HepG2 (cell line): Measurements from ENCODE around the gene ERFL. TPM values are rescaled to one million over a fixed set of nuclear protein-coding genes. Genes with fewer than 3 reads are reported as not detected.

Experiments used
- AGO1 ChIP-seq: fragments of 200-400 bp; formaldehyde crosslinking; IDR thresholded peaks from 2 replicates; pipeline ENCODE4 v1.6.1; 2017; ENCODE audit warnings: mild to moderate bottlenecking, low read depth, low read length, moderate library complexity; ENCODE audit not compliant: poor library complexity, severe bottlenecking
- FOXP1 ChIP-seq, 2 experiments: fragments of 450-650 bp in 1 of 2; IDR thresholded peaks; 2 replicates each; pipeline ENCODE4 v1.6.1; 2017 to 2018; ENCODE audit warnings: antibody characterized with exemption in 1 of 2
- MTF1 ChIP-seq: sonication (generic); formaldehyde crosslinking; IDR thresholded peaks from 2 replicates; pipeline ENCODE4 v1.5.0; 2020; ENCODE audit warnings: missing genetic modification reagents
- NFYC ChIP-seq: IDR thresholded peaks from 2 replicates; pipeline ENCODE4 v1.6.1; 2016; ENCODE audit warnings: missing genetic modification reagents, missing compliant biosample characterization
- SMYD3 ChIP-seq: sonication (generic); formaldehyde crosslinking; IDR thresholded peaks from 2 replicates; pipeline ENCODE4 v1.8.1; 2023; ENCODE audit warnings: mild to moderate bottlenecking, missing genetic modification reagents
- SP5 ChIP-seq: IDR thresholded peaks from 2 replicates; pipeline ENCODE4 v1.6.1; 2016; ENCODE audit warnings: low read depth, borderline replicate concordance
- SRSF4 ChIP-seq: fragments of 200-400 bp; formaldehyde crosslinking; IDR thresholded peaks from one replicate; pipeline ENCODE4 v1.6.1; 2018; ENCODE audit warnings: mild to moderate bottlenecking, low read depth, low read length, moderate library complexity; ENCODE audit not compliant: poor library complexity, severe bottlenecking
- TBX2 ChIP-seq: sonication (generic); formaldehyde crosslinking; IDR thresholded peaks from 2 replicates; pipeline ENCODE4 v1.5.0; 2020; ENCODE audit warnings: missing genetic modification reagents, mild to moderate bottlenecking, borderline replicate concordance
- ZNF138 ChIP-seq: sonication (generic); formaldehyde crosslinking; IDR thresholded peaks from 2 replicates; pipeline ENCODE4 v1.5.0; 2020; ENCODE audit warnings: mild to moderate bottlenecking, low read depth, missing genetic modification reagents
- ZNF703 ChIP-seq: sonication (generic); formaldehyde crosslinking; IDR thresholded peaks from 2 replicates; pipeline ENCODE4 v1.5.1; 2020; ENCODE audit warnings: missing genetic modification reagents, mild to moderate bottlenecking, moderate library complexity, borderline replicate concordance
- ZNF737 ChIP-seq: sonication (generic); formaldehyde crosslinking; IDR thresholded peaks from 2 replicates; pipeline ENCODE4 v1.5.0; 2020; ENCODE audit warnings: missing genetic modification reagents, mild to moderate bottlenecking, borderline replicate concordance
- ZSCAN29 ChIP-seq: sonication (generic); formaldehyde crosslinking; conservative IDR thresholded peaks from 2 replicates; pipeline ENCODE4 v1.4.0; 2020; ENCODE audit warnings: mild to moderate bottlenecking, missing genetic modification reagents
- polyA plus RNA-seq, 8 experiments: library from polyadenylated mRNA; depleted of rRNA in 3 of 8; stranded (reverse) in 7 of 8; unstranded in 1 of 8; fragments of >200 nt; fragmentation: Illumina TruSeq in 4 of 8; extraction: Trizol in 4 of 8; gene quantifications; 2 replicates each; pipeline versions ENCODE4 v1.2.1 to v1.2.3, GENCODE V29; 2011 to 2016; ENCODE audit warnings: low read depth in 4 of 8, missing spikeins in 1 of 8, mixed read lengths in 1 of 8; ENCODE audit not compliant: insufficient read depth in 1 of 8
- total RNA-seq, 5 experiments: library from RNA; depleted of rRNA; stranded (reverse); fragments of >200 nt; fragmentation: Illumina TruSeq; extraction: Trizol; gene quantifications; 2 replicates each; pipeline ENCODE4 v1.2.3, GENCODE V29; 2016; ENCODE audit warnings: low read depth in 1 of 5
- TF ChIP-seq, protein P1 (sequence below): sonication (generic); formaldehyde crosslinking; IDR thresholded peaks from 2 replicates; pipeline ENCODE4 v1.4.0; 2020; ENCODE audit warnings: missing genetic modification reagents
- TF ChIP-seq, protein P2 (sequence below): sonication (generic); formaldehyde crosslinking; IDR thresholded peaks from 2 replicates; pipeline ENCODE4 v1.4.0; 2020; ENCODE audit warnings: missing genetic modification reagents
- TF ChIP-seq, protein P3 (sequence below): IDR thresholded peaks from 2 replicates; pipeline ENCODE4 v1.6.1; 2012; ENCODE audit warnings: low read depth, low read length, improper control_type of control experiment
- TF ChIP-seq, protein P4 (sequence below): sonication (generic); formaldehyde crosslinking; IDR thresholded peaks from 2 replicates; pipeline ENCODE4 v1.5.0; 2020; ENCODE audit warnings: mild to moderate bottlenecking, missing genetic modification reagents

ERFL gene
- total and polyA plus RNA-seq, 2 of the 13 experiments (the other 11 are each of a cell fraction or from before 2014, with no cell fraction given): not detected

DNA sequence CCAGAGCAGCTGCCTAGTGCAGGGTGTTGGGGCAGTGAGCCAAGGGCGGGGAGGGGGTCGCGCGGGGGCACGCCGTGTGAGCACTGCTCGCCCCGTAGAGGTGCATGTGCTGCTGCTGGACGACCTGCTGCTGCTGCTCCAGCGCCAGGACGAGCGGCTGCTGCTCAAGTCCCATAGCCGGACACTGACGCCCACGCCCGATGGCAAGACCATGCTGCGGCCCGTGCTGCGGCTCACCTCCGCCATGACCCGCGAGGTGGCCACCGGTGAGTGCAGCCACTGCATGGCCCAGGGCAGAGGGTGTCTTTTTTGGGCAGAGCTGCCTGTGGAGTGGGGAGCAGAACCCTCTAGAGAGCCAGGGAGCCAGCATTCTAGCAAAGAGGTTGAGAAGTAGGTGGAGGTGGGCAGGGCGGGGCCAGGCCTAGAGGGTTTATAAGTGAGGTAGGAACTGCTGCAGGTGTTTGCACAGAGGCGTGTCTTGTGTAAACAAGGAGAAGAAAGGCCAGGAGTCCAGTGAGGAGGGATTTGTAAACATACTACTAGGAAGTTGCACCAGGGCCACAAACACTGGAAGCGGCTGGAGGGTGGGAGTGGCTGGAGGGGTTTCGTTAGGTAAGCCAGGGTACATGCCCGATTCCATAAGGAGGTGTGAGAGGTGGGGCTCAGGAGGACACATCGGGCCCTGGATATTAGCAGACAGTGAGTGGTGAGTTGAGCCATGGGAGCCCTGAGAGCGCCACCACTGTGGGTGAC, 24.0 kb downstream of the ERFL start (continued):
- TF ChIP-seq, protein P1, sequence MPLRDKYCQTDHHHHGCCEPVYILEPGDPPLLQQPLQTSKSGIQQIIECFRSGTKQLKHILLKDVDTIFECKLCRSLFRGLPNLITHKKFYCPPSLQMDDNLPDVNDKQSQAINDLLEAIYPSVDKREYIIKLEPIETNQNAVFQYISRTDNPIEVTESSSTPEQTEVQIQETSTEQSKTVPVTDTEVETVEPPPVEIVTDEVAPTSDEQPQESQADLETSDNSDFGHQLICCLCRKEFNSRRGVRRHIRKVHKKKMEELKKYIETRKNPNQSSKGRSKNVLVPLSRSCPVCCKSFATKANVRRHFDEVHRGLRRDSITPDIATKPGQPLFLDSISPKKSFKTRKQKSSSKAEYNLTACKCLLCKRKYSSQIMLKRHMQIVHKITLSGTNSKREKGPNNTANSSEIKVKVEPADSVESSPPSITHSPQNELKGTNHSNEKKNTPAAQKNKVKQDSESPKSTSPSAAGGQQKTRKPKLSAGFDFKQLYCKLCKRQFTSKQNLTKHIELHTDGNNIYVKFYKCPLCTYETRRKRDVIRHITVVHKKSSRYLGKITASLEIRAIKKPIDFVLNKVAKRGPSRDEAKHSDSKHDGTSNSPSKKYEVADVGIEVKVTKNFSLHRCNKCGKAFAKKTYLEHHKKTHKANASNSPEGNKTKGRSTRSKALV: no peak
- no peak for TF ChIP-seq AGO1
- TF ChIP-seq, protein P2, sequence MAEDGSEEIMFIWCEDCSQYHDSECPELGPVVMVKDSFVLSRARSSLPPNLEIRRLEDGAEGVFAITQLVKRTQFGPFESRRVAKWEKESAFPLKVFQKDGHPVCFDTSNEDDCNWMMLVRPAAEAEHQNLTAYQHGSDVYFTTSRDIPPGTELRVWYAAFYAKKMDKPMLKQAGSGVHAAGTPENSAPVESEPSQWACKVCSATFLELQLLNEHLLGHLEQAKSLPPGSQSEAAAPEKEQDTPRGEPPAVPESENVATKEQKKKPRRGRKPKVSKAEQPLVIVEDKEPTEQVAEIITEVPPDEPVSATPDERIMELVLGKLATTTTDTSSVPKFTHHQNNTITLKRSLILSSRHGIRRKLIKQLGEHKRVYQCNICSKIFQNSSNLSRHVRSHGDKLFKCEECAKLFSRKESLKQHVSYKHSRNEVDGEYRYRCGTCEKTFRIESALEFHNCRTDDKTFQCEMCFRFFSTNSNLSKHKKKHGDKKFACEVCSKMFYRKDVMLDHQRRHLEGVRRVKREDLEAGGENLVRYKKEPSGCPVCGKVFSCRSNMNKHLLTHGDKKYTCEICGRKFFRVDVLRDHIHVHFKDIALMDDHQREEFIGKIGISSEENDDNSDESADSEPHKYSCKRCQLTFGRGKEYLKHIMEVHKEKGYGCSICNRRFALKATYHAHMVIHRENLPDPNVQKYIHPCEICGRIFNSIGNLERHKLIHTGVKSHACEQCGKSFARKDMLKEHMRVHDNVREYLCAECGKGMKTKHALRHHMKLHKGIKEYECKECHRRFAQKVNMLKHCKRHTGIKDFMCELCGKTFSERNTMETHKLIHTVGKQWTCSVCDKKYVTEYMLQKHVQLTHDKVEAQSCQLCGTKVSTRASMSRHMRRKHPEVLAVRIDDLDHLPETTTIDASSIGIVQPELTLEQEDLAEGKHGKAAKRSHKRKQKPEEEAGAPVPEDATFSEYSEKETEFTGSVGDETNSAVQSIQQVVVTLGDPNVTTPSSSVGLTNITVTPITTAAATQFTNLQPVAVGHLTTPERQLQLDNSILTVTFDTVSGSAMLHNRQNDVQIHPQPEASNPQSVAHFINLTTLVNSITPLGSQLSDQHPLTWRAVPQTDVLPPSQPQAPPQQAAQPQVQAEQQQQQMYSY (CRISPR knock-in tag): no peak
- no peak for TF ChIP-seq NFYC (CRISPR knock-in tag)
- TF ChIP-seq, protein P3, sequence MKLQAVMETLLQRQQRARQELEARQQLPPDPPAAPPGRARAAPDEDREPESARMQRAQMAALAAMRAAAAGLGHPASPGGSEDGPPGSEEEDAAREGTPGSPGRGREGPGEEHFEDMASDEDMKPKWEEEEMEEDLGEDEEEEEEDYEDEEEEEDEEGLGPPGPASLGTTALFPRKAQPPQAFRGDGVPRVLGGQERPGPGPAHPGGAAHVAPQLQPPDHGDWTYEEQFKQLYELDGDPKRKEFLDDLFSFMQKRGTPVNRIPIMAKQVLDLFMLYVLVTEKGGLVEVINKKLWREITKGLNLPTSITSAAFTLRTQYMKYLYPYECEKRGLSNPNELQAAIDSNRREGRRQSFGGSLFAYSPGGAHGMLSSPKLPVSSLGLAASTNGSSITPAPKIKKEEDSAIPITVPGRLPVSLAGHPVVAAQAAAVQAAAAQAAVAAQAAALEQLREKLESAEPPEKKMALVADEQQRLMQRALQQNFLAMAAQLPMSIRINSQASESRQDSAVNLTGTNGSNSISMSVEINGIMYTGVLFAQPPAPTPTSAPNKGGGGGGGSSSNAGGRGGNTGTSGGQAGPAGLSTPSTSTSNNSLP: no peak
- no peak; the same call in 1 of the 2 replicates for TF ChIP-seq FOXP1 (IDR thresholded peaks at IDR 0.05)
- TF ChIP-seq FOXP1 (CRISPR knock-in tag; IDR thresholded peaks at IDR 0.05): peak; percentile 91
- TF ChIP-seq SP5 (CRISPR knock-in tag): peak; percentile 99
- no peak for TF ChIP-seq ZSCAN29 (CRISPR knock-in tag)
- no peak for TF ChIP-seq ZNF737 (CRISPR knock-in tag)
- TF ChIP-seq ZNF703 (CRISPR knock-in tag): no peak
- TF ChIP-seq TBX2 (CRISPR knock-in tag): peak; percentile 91
- no peak for TF ChIP-seq MTF1 (CRISPR knock-in tag)
- TF ChIP-seq, protein P4, sequence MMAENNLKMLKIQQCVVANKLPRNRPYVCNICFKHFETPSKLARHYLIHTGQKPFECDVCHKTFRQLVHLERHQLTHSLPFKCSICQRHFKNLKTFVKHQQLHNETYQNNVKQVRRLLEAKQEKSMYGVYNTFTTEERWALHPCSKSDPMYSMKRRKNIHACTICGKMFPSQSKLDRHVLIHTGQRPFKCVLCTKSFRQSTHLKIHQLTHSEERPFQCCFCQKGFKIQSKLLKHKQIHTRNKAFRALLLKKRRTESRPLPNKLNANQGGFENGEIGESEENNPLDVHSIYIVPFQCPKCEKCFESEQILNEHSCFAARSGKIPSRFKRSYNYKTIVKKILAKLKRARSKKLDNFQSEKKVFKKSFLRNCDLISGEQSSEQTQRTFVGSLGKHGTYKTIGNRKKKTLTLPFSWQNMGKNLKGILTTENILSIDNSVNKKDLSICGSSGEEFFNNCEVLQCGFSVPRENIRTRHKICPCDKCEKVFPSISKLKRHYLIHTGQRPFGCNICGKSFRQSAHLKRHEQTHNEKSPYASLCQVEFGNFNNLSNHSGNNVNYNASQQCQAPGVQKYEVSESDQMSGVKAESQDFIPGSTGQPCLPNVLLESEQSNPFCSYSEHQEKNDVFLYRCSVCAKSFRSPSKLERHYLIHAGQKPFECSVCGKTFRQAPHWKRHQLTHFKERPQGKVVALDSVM: no peak
- TF ChIP-seq SRSF4: no peak
- no peak for TF ChIP-seq SMYD3 (CRISPR knock-in tag)
- no peak for TF ChIP-seq ZNF138
